Stromal cell of bone marrow (primary cell): ENCODE data around the gene USP12.
"Not testable (repeated sequence)": the region's sequence is repeated elsewhere in the genome, so short reads cannot be mapped to it uniquely, and the experiment has no call there.

Experiments used
- DNase-seq: peaks from one replicate; pipeline ENCODE4 v3.0.0-alpha.2; 2012; ENCODE audit warnings: low read depth

The USP12 gene

GRCh38 chr13:27171244-27171826 is at the start of gene USP12:
TSS of gene USP12 (minus strand) at chr13:27171811. CDS start at chr13:27171639, 172 bp downstream.
- DNase-seq: no peak

- no peak for DNase-seq
These were observed 48.0 kb upstream of the USP12 start for GRCh38 chr13:27219611-27220010.

DNA sequence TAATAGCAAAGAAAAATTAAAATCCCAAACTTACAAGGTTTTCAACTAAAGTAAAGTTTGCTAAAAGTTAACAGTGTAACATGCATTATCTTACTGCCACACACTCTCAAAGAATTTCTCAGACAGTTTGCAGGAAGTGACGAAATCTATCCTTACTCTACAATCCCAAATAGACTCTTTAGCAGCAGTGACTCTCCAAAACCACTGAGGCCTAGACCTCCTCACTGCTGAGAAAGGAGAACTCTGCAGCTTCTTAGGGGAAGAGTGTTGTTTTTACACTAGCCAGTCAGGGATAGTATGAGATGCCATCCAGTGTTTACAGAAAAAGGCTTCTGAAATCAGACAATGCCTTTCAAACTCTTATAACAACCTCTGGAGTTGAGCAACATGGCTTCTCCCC is 47.2 kb upstream of the USP12 start:
- not testable (repeated sequence) for DNase-seq

DNA sequence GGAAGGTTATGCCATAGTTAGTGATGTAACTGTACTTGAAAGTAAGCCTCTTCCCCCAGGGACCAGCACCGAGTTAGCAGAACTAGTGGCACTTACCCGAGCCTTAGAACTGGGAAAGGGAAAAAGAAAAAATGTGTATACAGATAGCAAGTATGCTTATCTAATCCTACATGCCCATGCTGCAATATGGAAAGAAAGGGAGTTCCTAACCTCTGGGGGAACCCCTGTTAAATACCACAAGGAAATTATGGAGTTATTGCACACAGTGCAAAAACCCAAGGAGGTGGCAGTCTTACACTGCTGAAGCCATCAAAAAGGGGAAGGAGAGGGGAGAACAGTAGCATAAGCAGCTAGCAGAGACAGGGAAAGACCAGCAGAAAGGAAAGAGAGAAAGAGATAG is 46.2 kb upstream of the USP12 start:
- DNase-seq: not testable (repeated sequence)

GRCh38 chr13:27213386-27213785 is 41.8 kb upstream of the USP12 start:
- not testable (repeated sequence) for DNase-seq

DNA sequence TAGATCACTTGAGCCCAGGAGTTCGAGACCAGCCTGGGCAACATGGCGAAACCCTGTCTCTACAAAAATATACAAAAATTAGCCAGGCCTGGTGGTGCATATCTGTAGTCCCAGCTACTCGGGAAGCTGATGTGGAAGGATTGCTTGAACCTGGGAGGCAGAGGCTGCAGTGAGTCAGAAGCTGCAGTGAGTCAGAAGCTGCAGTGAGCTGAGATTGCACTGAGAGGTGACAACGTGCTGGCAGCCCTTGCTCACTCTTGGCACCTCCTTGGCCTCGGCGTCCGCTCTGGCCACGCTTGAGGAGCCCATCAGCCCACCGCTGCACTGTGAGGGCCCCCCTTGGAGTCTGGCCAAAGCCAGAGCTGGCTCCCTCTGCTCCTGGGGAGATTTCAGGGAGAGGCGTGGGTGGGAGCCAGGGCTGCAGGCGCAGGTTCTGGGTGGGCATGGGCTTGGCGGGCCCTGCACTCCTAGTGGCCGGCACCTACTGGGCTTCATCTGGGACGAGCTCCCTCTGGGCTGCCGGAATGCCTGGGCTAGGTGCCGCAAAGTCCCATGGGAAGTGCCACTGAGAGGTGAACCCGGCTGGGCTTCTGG is 40.3 kb upstream of the USP12 start:
- peak; percentile 39 for DNase-seq

DNA sequence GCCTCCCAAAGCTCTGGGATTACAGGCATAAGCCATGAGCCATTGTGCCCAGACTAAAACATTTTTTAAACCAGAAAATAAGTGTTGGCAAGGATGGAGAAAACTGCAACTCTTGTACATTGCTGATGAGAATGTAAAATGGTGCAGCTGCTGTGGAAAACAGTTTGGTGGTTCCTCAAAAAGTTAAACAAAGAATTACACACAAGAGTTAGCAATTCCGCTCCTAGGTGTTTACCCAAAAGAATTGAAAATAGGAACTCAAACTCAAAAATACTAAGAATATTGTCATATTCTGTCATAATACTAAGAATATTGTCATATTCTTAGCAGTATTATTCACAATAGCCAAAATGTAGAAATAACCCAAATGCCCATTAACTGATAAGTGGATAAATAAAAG is 39.7 kb upstream of the USP12 start:
- DNase-seq: no peak

GRCh38 chr13:27208514-27208913 is 36.9 kb upstream of the USP12 start:
- DNase-seq: no peak

GRCh38 chr13:27203854-27204253 is 32.2 kb upstream of the USP12 start:
- DNase-seq: no peak

DNA sequence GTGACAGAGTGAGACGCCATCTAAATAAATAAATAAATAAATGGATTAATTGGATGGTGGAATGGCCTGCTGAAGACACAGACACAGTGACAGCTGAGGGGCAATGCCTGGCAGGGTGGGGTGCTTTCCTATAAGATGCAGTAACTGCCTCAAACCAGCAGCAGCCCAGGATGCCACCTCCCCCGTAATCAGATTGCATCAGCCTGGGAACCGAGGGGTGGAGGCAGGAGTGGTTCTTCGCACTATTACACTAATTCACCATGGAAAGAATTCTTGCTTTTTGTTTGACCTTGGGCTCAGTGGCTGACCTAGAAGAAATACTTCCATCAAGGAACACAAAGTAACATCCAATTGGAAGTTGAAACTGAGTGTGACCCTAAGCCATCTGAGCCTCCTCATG is 31.6 kb upstream of the USP12 start:
- DNase-seq: no peak

DNA sequence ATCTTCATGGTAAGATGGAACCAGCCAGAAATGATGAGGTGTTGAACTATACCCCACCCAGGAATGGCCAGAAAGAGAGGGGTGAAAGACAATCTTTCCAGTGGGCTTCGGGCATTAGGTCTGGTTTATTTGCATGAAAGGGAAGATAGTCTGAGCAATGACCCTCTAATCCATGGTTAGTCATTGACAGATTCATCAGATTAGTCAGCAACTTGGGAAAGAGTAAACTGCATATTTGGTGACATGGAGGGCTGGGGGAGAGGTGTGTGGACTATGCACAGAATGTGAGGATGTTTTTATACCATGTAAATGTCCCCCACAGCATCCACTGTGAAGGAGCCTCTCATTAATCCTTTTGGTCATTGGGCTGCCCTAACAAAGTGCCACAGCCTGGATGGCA is 30.1 kb upstream of the USP12 start:
- DNase-seq: no peak

- DNase-seq: no peak
These were observed 28.9 kb upstream of the USP12 start for GRCh38 chr13:27200413-27201070.

GRCh38 chr13:27199696-27200095 is 28.1 kb upstream of the USP12 start:
- no peak for DNase-seq

GRCh38 chr13:27199211-27199610 is 27.6 kb upstream of the USP12 start:
- DNase-seq: no peak

- peak; percentile 85 for DNase-seq
These were observed 23.5 kb upstream of the USP12 start for GRCh38 chr13:27194895-27195764.

GRCh38 chr13:27194209-27194608 is 22.6 kb upstream of the USP12 start:
- no peak for DNase-seq

- no peak for DNase-seq
These were observed 21.9 kb upstream of the USP12 start for GRCh38 chr13:27193496-27193895.

DNA sequence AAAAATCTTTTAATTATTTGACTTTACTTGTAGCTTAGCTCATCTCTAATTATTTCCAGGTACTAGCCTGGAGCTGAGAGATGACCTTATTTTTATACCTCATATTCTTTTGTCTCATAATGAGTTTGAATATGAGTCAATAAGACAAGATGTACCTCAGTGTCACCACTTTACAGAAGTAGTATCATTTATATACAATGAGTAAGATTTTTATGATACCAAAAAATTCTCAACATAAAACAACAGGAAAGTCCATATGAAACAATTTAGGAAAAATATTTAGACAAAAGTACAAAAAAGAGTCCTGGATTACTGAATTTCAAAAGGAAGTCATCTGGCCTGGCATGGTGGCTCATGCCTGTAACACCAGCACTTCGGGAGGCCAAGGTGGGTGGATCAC is 21.4 kb upstream of the USP12 start:
- no peak for DNase-seq

GRCh38 chr13:27192367-27192766 is 20.8 kb upstream of the USP12 start:
- not testable (repeated sequence) for DNase-seq

GRCh38 chr13:27189192-27189591 is 17.6 kb upstream of the USP12 start:
- DNase-seq: no peak

DNA sequence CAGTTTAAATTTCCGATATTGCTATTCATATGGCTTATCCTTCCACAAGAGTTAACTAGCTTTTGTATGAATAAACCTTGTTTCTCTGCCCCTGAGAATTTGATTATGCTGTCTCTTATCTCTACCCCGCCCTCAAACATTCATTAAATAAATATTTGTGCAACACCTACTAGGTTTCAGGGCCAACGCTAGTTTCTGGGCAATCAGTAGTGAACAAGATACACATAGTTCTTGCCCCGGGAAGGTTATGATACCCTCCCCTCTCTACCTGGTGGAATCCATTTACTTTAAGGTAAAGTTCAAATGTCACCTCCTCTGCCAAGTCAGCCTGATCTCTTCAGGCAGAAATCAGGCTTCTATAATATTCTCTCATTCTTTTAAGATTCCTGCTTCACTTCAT is 16.6 kb upstream of the USP12 start:
- DNase-seq: no peak

GRCh38 chr13:27186295-27186694 is 14.7 kb upstream of the USP12 start:
- DNase-seq: no peak
